ENCODE data around the gene PFKM. TPM values are rescaled to one million over a fixed set of nuclear protein-coding genes. Genes with fewer than 3 reads are reported as not detected.

Gene PFKM
- 22.6 to 28.5 TPM (median 24.9 TPM) in 5 replicates for total RNA-seq (2022; extraction: Qiagen RNA extraction)

DNA sequence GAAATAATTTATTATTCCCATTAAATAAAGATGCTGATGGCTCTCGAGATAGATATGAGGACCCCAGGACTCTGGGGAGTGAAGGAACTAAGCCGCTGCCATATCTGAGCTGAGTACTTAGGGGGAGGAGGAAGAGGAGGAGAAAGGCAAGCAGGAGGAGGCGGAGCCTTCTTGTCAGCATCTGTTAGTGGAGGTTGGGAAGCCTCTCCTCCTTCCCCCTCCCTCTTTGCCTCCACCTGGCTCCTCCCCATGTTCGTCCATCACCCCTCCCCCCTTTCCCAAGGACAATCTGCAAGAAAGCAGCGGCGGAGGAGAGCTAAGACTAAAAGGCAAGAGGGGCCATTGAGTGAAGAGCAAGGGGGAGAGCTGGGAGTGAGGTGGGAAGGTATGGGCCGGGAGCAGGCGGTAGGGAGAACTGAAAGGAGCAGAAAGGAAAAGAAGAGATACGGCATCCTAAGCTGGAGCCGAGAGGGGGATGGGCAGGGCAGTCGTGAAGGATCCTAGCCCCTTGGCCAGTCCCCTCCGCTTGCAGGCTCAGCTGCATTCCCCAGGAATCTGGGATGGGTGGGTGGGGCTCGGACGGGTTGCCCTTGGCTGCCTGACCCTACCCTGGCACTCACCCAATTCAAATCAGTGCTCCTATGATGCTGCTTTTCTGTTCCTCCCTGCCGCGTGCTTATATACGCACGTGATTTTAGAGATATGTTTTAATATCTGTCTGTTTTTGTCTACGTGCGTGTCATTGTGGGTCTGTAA, at the start of gene PFKM:
PFKM (plus strand) TSS at position 287 of the 756 bp plus-strand sequence. CDS start 3,411 bp downstream, outside the sequence.

DNA sequence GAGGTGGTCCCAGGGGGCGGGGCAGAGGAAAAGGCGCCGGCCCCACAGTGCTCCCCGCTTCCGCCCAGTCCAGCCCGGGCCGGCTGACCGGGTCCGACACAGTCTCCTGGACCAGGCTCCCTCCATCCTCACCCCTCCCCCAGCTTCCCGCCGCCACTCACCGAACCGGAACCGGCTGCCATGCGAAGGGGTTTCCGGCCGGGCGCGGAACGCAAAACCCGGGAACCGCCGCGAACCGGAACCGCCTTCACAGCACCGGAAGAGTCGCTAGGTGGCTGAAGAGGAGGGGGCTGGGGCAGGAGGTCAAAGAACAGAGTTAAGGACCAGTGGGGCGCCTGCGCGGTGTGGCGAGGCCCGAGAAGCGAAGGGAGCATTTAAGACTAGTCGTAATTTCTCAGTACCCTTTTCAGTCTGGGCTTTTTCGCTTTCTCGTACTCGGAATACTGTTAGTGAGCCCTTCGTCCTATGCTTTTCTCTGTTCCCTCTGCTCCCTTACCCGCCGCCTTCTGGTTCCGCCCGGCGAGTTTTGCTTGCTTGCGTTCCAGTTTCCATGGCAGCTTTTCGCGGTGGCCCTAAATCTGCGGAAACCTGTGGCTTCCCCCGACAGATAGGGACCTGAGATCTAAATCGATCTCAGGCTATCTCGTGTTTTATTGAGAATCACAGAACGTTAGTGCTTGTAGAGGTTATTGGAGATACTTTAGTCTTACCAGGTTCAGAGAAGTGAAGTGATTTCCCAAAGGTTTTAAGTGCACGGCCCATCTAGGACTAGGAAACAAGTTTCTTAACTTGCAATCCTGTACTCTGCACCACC, 13.1 kb upstream of the PFKM start, which contains the start of gene SENP1:
SENP1 (minus strand) TSS at position 213 of the 814 bp plus-strand sequence. CDS start 4,607 bp downstream, outside the sequence.

DNA sequence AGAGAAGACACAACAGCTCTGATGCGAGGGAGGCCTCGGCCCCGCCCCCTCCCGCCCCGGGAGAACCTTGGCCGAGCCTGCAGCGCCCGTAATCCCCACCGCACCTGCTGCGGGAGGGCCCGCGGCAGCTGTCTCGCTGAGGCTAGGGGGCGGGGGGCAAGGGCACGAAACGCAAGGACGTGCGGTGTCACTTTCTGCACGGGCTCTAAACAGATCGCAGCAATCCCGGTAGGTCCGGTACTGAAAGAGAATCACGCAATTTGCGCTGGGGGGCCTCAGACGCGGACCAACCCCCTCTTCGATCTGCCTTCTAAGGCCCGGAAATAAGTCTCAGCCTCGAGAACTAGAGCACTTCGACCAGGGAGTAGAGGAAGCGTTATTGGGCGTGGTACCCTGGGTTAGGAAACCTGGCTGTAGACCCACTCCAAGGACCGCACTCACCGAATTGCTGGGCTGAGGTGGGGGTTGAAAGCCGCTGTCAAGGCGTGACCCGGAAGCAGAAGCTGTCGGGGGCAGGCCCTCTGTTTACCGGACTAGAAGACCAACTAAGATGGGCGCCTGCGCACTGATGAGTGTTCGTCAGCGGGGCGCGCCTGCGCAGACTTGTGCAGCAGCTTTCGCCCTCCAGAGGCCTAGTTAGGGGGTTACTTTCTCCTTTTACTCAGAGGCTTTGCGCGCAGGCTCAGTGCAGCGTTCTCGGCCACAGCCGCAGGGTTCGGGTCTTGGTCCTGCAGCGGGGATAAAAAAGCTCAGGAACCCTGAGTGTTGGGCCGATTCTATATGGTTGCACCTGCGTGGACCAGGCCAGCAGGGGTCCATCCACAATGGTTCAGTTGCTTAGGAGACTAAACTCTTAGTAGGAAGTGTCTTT, 38.1 kb downstream of the PFKM start, which contains the start of gene ASB8:
ASB8 (minus strand) TSS at position 498 of the 871 bp plus-strand sequence. CDS start 4,019 bp downstream, outside the sequence.

DNA sequence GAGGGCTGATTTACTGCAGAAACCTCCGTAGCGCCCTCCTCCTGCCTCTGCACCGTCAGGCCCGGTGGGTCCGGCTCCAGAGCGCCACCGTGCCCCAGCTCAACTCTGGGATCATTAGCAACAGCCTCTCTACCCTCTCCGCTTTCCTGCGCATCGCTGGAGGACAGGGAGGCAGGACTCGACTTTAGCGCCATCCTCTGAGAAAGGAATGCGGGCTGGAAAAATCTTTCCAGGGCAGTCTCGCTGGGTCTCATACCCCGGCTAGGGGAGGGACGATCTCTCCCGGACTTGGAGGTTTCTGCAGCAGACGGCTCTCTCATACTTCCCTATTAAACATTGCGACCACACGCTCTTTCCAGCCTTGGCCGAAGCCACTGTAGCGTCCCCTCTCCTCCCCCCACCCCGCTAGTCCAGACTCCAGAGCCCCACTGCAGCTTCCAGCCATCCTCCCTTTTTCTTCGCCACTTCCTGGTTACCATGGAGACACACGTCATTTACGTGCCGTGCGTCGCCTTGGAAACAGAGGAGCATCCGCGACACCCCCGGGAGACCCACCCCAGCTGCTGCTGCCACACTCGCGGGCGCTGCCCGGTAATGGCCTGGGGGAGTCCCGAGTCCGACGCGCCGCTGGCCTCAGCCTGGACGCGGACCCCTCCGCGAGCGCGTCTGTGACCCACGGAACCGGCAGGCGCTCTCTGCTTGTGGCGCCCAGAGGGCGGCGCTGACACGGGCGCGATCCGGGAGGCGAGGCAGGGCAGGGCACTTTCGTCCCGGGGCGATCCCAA, 64.1 kb downstream of the PFKM start, which contains the start of gene CCDC184:
CCDC184 (plus strand) TSS at position 554 of the 785 bp plus-strand sequence. CDS start 479 bp downstream, outside the sequence.

Other genes starting within 250 kb of the PFKM start
- 2.1 to 3.2 TPM (median 2.9 TPM) in 5 replicates for gene VDR, start 214.4 kb upstream of the PFKM start, total RNA-seq (2022; extraction: Qiagen RNA extraction)
- gene TMEM106C, start 155.8 kb upstream of the PFKM start, total RNA-seq (2022; extraction: Qiagen RNA extraction) = 119 to 142 TPM (median 127 TPM) in 5 replicates
- 0.07 to 0.15 TPM (median 0.10 TPM) in 4 of 5 replicates, not detected in the other for gene COL2A1, start 114.9 kb upstream of the PFKM start, total RNA-seq (2022; extraction: Qiagen RNA extraction)
- 10.2 to 12.2 TPM (median 12.0 TPM) in 5 replicates for gene SENP1, start 13.3 kb upstream of the PFKM start, total RNA-seq (2022; extraction: Qiagen RNA extraction)
- 10.8 to 19.1 TPM (median 13.1 TPM) in 5 replicates for gene ASB8, start 38.2 kb downstream of the PFKM start, total RNA-seq (2022; extraction: Qiagen RNA extraction)
- 2.6 to 3.8 TPM (median 3.2 TPM) in 5 replicates for gene CCDC184, start 64.3 kb downstream of the PFKM start, total RNA-seq (2022; extraction: Qiagen RNA extraction)
- gene OR10AD1, start 83.9 kb downstream of the PFKM start, total RNA-seq (2022; extraction: Qiagen RNA extraction) = not detected in 5 replicates
- 4.6 to 6.3 TPM (median 5.5 TPM) in 5 replicates for gene ZNF641, start 231.6 kb downstream of the PFKM start, total RNA-seq (2022; extraction: Qiagen RNA extraction)